HG02759 (cell line): ENCODE measurements around the gene KCTD15.

Experiments used
- ATAC-seq: cut with Tn5 transposase; IDR thresholded peaks from one replicate; pipeline ENCODE4 v1.9.1; 2021; ENCODE audit warnings: mild to moderate bottlenecking, moderate library complexity; ENCODE audit not compliant: unreplicated experiment

KCTD15 gene

GRCh38 chr19:33795370-33796163 is 1.1 kb upstream of the KCTD15 start:
- no peak for ATAC-seq

GRCh38 chr19:33797802-33798671 is 1.4 kb downstream of the KCTD15 start:
- ATAC-seq, result no peak

DNA sequence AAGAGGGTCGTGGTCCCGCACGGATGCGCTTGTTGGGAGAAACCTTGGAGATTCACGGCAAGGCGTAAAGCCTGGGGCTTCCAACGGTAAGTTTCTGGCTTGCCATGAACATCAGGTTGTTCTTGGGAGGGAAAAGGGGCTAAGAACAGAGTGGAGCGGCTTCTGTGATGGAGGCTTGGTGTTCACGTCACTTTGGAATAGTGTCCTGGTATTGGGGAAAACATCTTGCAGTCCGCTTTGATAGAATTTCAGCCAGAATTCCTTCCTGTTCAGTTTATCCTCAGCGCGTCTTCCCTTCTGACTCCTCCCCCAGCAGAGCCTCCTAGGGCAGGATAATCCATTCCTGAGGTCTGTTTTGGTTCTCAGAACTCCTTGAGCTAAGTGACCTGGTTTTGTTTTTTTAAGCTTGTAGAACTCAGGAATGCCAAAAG is 2.0 kb downstream of the KCTD15 start:
- no peak for ATAC-seq

DNA sequence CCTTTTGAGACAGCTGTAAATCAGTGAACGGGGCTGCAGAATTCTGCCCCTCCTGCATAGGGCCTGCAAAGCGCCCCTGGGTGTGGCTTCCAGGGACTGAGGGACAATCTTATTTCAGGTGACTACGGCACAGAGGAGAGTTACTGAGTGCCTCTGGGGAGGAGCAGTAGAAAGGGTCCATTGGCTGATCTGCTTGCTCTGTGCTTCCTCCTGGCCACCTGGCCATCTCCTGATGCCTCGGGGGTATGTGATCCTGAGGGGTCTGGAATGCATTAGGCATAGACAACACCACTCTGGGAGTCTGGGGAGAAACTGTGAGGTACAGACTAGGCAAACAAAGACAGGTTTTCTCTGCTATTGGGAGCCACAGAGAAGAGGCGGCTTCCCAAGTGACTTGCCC is 2.8 kb downstream of the KCTD15 start:
- ATAC-seq, result no peak

GRCh38 chr19:33800012-33800680 is 3.5 kb downstream of the KCTD15 start:
- ATAC-seq, result no peak

DNA sequence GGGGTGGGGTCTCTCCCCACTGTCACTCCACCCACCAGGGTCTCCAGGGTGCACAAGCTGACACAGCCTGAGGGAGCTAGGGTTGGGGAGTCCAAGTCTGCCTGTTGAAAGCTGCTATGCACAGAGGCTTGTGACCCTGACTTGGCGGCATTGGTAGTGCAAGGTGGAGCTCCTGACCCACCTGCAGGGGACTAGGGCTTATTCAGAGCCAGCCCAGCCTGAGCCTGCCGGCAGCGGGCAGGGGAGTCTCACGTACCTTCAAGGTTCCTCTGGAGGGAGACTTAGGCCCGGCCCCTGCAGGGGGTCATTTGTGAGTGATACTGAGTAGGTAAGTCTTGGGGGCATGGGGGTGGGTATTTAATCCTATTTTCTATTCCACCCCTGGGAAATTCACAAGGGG is 4.7 kb downstream of the KCTD15 start:
- no peak for ATAC-seq

DNA sequence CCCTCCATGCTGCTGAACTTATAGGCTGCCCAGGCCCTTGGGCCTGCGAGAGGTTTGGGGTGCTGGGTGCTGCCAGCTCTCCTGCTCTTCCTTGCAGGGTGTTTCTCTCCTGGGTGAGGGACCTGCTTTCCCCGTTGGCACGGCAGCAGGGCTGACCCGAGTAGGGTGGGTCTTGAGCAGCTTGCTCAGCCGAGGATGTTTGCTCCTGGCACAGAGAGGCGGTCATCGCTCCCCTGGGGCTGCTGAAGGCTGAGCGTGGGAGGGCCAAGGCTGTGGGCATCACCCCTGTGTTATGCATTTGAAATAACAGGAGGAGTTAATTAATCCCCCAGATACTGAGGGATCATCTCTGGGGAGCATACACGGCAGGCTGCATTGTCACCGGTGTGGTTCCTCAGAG is 5.3 kb downstream of the KCTD15 start:
- no peak for ATAC-seq

- no peak for ATAC-seq
Observed at GRCh38 chr19:33802801-33803200, 6.1 kb downstream of the KCTD15 start.

GRCh38 chr19:33803383-33803782 is 6.7 kb downstream of the KCTD15 start:
- ATAC-seq, result no peak

DNA sequence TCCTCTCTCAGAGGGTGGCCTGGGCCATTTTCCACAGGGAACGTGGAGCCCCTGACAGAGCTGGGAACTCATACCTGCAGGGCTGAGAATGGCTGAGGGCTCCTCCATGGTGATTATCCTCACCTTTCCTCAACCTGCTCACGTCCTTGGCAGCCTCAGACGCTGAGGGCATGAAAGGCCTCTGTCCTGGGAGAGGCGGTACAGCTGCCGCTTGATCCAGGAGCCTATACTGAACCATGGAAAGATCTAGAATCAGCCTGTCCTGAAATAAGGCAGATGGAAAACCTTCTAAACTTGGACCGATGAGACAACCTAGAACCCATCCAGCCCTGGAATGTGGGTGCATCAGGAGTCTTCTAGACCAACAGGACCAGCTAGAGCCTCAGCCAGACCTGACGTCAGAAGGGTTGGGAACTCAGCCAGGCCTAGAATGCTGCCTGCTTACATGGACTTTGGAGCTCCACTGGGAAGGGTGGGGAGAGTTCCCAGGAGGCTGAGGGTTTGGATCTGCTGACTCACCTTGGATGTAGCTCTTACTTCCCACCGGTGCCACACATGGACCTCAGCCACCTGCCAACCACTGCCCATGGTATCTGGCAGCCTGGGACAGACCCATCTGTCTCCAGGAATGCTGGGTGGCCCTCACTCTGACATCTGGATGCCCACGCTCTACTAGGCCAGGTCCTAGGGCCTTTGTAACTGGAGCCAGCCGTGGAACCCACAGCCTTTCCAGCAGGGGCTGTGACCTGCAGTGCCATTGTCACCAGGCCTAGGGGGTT is 7.5 kb downstream of the KCTD15 start:
- no peak for ATAC-seq

DNA sequence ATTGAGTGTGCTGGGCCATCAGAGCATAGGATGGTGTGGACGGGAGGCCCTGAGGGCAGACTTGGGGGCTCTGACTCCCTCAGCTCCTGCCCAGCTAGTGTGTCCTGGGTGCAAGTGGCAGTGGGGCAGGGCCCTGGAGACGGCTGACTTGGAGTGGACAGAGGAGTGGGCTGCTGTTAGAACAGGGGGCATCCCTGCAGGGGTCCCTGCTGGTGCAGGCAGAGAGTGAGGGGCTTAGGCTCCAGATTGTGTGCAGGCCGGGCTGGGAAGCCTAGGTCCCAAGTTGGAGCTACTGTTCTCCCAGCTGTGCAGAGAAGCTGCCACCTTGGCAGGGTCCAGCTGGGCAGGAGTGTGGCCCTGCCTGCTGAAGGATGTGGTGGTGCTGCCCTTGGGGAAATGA is 8.6 kb downstream of the KCTD15 start:
- no peak for ATAC-seq

GRCh38 chr19:33805840-33806433 is 9.3 kb downstream of the KCTD15 start:
- no peak for ATAC-seq

- ATAC-seq, result no peak
Observed at GRCh38 chr19:33806434-33806881, 9.8 kb downstream of the KCTD15 start.

- no peak for ATAC-seq
Observed at GRCh38 chr19:33808399-33808798, 11.7 kb downstream of the KCTD15 start.

DNA sequence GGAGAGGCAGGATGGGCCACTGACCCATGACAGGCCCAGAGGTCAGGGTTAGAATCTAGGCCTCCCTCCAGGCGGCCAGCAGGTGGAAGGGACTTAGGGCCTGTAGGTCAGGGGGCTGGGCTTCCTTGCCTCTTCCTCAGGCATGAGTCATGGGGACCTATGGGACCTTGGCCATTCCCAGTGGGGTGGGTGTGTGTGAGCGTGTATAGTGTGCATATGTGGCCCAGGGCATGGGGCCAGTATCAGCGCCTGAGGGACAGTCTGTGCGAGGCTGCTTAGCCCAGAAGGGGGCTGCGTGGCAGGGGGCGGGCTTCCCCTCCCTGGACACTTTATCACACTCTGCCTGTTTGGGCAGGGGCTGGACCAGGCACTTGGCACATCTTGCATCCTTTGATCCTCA is 13.3 kb downstream of the KCTD15 start:
- ATAC-seq, result no peak

- ATAC-seq, result no peak
Observed at GRCh38 chr19:33810821-33811220, 14.2 kb downstream of the KCTD15 start.

GRCh38 chr19:33811246-33811645 is 14.6 kb downstream of the KCTD15 start:
- no peak for ATAC-seq

DNA sequence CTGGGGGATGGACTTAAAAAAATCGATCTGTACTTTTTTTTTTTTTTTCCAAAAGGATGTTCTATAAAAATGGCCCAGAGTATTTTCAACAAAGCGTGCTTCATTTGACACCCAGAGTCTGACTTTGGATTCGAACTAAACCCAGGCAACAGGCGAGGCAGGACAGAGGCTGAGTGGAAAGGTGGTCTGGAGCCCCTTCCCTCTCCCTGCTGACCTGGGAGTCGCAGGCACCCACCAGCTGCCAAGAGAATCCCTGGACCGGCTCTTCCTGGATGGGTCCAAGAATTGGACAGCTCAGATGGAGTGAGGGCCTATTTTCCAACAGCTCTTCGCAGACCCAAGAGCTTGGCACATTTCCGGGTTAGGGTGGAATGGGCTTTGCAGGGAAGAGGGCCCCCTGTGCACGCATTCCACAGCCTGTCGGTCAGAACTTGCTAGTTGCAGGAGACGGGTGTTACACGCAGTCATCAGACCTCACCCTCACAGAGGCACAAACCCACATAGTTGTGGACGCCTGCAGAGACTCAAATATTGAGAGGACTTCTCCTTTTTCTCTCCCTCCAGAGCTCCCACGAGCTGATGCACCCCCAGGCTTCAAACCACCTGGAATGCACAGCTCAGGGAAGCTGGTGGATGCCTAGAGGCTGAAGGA is 15.2 kb downstream of the KCTD15 start:
- no peak for ATAC-seq

DNA sequence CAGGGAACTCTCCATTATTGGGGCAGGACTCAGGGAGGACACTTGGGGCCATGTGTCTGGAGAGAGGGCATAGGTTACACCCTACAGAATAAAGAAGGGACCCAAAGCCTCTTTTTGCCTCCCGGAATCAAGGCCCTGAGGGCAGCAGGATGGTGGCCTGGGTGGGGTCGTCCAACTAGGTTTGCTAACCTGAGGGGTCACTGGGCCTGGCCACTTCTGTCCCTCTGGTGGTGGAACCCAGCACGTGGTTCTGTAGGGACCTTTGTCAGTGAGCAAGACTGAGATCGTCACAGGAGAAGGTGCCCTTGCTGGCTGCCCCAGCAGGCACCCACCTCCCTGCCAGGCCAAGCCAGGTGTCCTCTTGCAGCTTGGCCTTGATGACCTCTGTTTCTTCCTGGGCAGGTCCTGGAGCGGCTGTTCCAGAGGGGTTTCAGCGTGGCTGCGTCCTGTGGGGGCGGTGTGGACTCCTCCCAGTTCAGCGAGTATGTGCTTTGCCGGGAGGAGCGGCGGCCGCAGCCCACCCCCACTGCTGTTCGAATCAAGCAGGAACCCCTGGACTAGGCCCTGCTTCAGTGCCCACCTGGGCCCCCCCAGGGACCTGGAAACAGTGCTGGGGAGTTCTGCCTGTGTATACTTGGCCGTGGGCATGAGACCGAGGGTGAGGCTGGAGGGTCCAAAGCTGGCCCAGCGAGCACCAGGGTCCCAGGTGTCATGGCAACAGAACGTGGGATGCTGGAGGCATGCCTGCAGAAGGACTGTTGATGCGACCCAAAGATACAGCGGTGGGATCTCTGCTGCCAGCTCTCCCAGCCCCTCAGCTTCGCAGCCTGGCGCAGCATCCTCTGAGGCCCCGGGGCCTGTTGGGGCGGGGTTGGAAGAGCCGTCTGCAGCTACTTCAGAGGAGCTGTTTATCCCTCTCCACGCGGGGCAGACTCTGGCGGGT is 16.0 kb downstream of the KCTD15 start:
- no peak for ATAC-seq
